Prostate gland (tissue), 2 donors: ENCODE measurements around the gene PRRC2A. TPM values are rescaled to one million over a fixed set of nuclear protein-coding genes. Genes with fewer than 3 reads are reported as not detected.

Source experiments
- DNase-seq: peaks from one replicate; pipeline ENCODE4 v3.0.0-alpha.2; 2019; ENCODE audit warnings: low spot score
- H3K27ac ChIP-seq, 2 donors: fragments of 200-600 bp; sonication (generic); 2 replicates each; pipeline ENCODE4 v1.5.1; 2017 to 2019
- H3K27me3 ChIP-seq: fragments of 200-600 bp; sonication (generic); replicated peaks from 2 replicates; pipeline ENCODE4 v1.5.1; 2019; ENCODE audit not compliant: insufficient read depth
- H3K36me3 ChIP-seq, 2 donors: fragments of 200-600 bp; sonication (generic); 1 replicate in 1 of 2; 2 replicates in 1 of 2; pipeline versions ENCODE4 v1.5.1 to v1.8.1; 2017 to 2019
- H3K4me1 ChIP-seq: fragments of 200-600 bp; sonication (generic); replicated peaks from 2 replicates; pipeline ENCODE4 v1.5.1; 2019
- H3K4me3 ChIP-seq, 2 donors: fragments of 200-600 bp; sonication (generic); 2 replicates each; pipeline ENCODE4 v1.5.1; 2017 to 2019
- H3K9me3 ChIP-seq: fragments of 200-600 bp; sonication (generic); 2 replicates; pipeline ENCODE4 v1.5.1; 2017
- CTCF ChIP-seq, 4 experiments: fragments of 200-600 bp in 2 of 4; fragments of 450-650 bp in 2 of 4; sonication (generic) in 2 of 4; IDR thresholded peaks; 1 replicate in 3 of 4; 2 replicates in 1 of 4; pipeline ENCODE4 v1.5.1; 2016 to 2019; ENCODE audit warnings: antibody characterized with exemption in 4 of 4, mild to moderate bottlenecking in 2 of 4, moderate library complexity in 2 of 4
- POLR2A ChIP-seq: fragments of 450-650 bp; IDR thresholded peaks from one replicate; pipeline ENCODE4 v1.6.1; 2016; ENCODE audit warnings: antibody characterized with exemption, mild to moderate bottlenecking
- POLR2AphosphoS5 ChIP-seq: sonication (generic); formaldehyde crosslinking; IDR thresholded peaks from one replicate; pipeline ENCODE4 v1.6.1; 2017; ENCODE audit warnings: antibody characterized with exemption
- WGBS: methylation state at CpG from one replicate; pipeline ENCODE4 v1.1.5; 2018; 5-methylcytosine and 5-hydroxymethylcytosine counted together
- intact Hi-C: fragments of 100-400 bp; cut with DNase I; formaldehyde crosslinking; loops from one replicate; pipeline ENCODE4 v1.14.2; 2022
- total RNA-seq, 2 donors: library from RNA; depleted of rRNA; stranded (reverse); fragments of >200 nt; gene quantifications; one replicate each; pipeline ENCODE4 v1.1.0, GENCODE V29; 2016

The PRRC2A gene
- total RNA-seq, 2 donors from 2014 or later = 129 to 247 TPM

GRCh38 chr6:31631681-31632278 is 11.3 kb downstream of the PRRC2A start:
- no peaks in the 10 kb centered on the region for H3K27me3 ChIP-seq
- H3K4me3 ChIP-seq = no peak overlapping the region
- intact Hi-C loops = no loop called here
- H3K9me3 ChIP-seq = no peaks in the 10 kb centered on the region
- TF ChIP-seq CTCF (IDR thresholded peaks at IDR 0.05) (no peak), POLR2A (no peak), POLR2AphosphoS5 (no peak)
- peaks cover 49 to 56% of the 10 kb centered on the region in 2 donors for H3K36me3 ChIP-seq
- WGBS = 83% methylated on average over 29 of the region's 32 CpGs
- no peak for DNase-seq
- no peaks in the 10 kb centered on the region for H3K4me1 ChIP-seq
- peak overlapping the region in 1 of 2 donors; percentile 32 for H3K27ac ChIP-seq

- intact Hi-C loops = no loop called here
- H3K4me3 ChIP-seq = no peak overlapping the region
- H3K27me3 ChIP-seq = no peaks in the 10 kb centered on the region
- H3K4me1 ChIP-seq = no peaks in the 10 kb centered on the region
- peak overlapping the region in 1 of 2 donors; percentile 32 for H3K27ac ChIP-seq
- H3K36me3 ChIP-seq = peaks cover 43 to 54% of the 10 kb centered on the region in 2 donors
- 81% methylated on average over 26 of the region's 26 CpGs for WGBS
- TF ChIP-seq POLR2A = no peak
- TF ChIP-seq POLR2AphosphoS5 = no peak
- no peak for TF ChIP-seq CTCF (IDR thresholded peaks at IDR 0.05)
- no peaks in the 10 kb centered on the region for H3K9me3 ChIP-seq
- no peak for DNase-seq
These were observed 11.9 kb downstream of the PRRC2A start for GRCh38 chr6:31632279-31632946.

- TF ChIP-seq POLR2A (no peak), POLR2AphosphoS5 (no peak), CTCF (IDR thresholded peaks at IDR 0.05) (no peak)
- Histone ChIP-seq H3K27ac (peak overlapping the region in 1 of 2 donors; percentile 32), H3K27me3 (no peaks in the 10 kb centered on the region), H3K4me3 (no peak overlapping the region), H3K36me3 (peaks cover 33 to 44% of the 10 kb centered on the region in 2 donors), H3K9me3 (no peaks in the 10 kb centered on the region), H3K4me1 (no peaks in the 10 kb centered on the region)
- DNase-seq = no peak
- intact Hi-C loops = no loop called here
- WGBS = 84% methylated on average over 7 of the region's 7 CpGs
These were observed 12.9 kb downstream of the PRRC2A start for GRCh38 chr6:31633447-31633846.

- Histone ChIP-seq H3K9me3 (no peaks in the 10 kb centered on the region), H3K27me3 (no peaks in the 10 kb centered on the region), H3K4me1 (no peaks in the 10 kb centered on the region), H3K27ac (peak overlapping the region in 1 of 2 donors; percentile 32), H3K36me3 (peaks cover 27 to 37% of the 10 kb centered on the region in 2 donors), H3K4me3 (no peak overlapping the region)
- TF ChIP-seq POLR2A = no peak
- TF ChIP-seq POLR2AphosphoS5 = no peak
- no peak for TF ChIP-seq CTCF (IDR thresholded peaks at IDR 0.05)
- no peak for DNase-seq
- intact Hi-C loops = no loop called here
- WGBS = 89% methylated on average over 3 of the region's 3 CpGs
These were observed 13.6 kb downstream of the PRRC2A start for GRCh38 chr6:31634131-31634530.
